NCI-H748 (cell line): ENCODE results near the gene LRRC3.
"Not testable (repeated sequence)": the region's sequence is repeated elsewhere in the genome, so short reads cannot be mapped to it uniquely, and the experiment has no call there.

Source experiments
- DNase-seq: peaks from one replicate; lab custom pipeline; 2025; ENCODE audit not compliant: unreplicated experiment; lab: John Stamatoyannopoulos, UW

The LRRC3 gene

GRCh38 chr21:44495611-44496563 lies 40.6 kb downstream of the LRRC3 start:
- no peak for DNase-seq

GRCh38 chr21:44496564-44497550 lies 41.5 kb downstream of the LRRC3 start:
- DNase-seq = peak; percentile 91

- peak; percentile 95 for DNase-seq
These were observed 42.4 kb downstream of the LRRC3 start for GRCh38 chr21:44497703-44498126.

- peak; percentile 62 for DNase-seq
These were observed 43.2 kb downstream of the LRRC3 start for GRCh38 chr21:44498280-44499210.

GRCh38 chr21:44499211-44499560 lies 43.9 kb downstream of the LRRC3 start:
- DNase-seq = peak; percentile 84

- peak; percentile 36 for DNase-seq
These were observed 44.3 kb downstream of the LRRC3 start for GRCh38 chr21:44499631-44500030.

- DNase-seq = no peak
These were observed 44.8 kb downstream of the LRRC3 start for GRCh38 chr21:44500111-44500510.

GRCh38 chr21:44502171-44502958 lies 47.1 kb downstream of the LRRC3 start:
- DNase-seq = no peak

GRCh38 chr21:44503006-44503889 lies 47.9 kb downstream of the LRRC3 start:
- not testable (repeated sequence) for DNase-seq

- DNase-seq = no peak
These were observed 48.6 kb downstream of the LRRC3 start for GRCh38 chr21:44503901-44504399.

GRCh38 chr21:44505673-44506278 lies 50.5 kb downstream of the LRRC3 start:
- no peak for DNase-seq

- DNase-seq = no peak
These were observed 51.3 kb downstream of the LRRC3 start for GRCh38 chr21:44506279-44507255.

GRCh38 chr21:44507673-44508425 lies 52.5 kb downstream of the LRRC3 start:
- no peak for DNase-seq

- DNase-seq = no peak
These were observed 53.1 kb downstream of the LRRC3 start for GRCh38 chr21:44508426-44508710.

GRCh38 chr21:44508711-44509445 lies 53.6 kb downstream of the LRRC3 start:
- no peak for DNase-seq

GRCh38 chr21:44509539-44509938 lies 54.2 kb downstream of the LRRC3 start:
- no peak for DNase-seq
